ENCODE results near the gene KAZN.

The KAZN gene

GRCh38 chr1:14841951-14842350, 243.5 kb downstream of the KAZN start:
- DNase-seq = no peak

DNA sequence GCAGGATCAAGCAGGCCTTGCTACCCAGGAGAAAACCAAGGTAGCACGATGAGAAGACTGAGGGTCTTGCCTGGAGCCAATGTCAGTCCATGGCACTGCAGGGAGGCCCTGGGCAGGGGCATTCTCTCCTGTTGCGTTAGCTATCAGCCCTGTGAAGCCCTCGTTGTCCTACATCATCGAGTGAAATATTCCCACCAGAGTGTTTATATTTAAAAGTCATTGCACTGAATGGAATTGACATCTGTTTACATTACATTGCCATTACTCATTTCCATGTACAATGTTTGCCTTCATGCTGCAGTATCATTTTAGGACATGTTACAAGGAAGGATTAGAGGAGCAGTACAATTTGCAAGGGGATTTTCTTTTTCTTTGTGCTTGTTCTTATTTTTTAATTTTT, 243.9 kb downstream of the KAZN start:
- no peak for DNase-seq

- DNase-seq = no peak
These were observed 244.4 kb downstream of the KAZN start for GRCh38 chr1:14842891-14843290.

GRCh38 chr1:14843525-14843924, 245.0 kb downstream of the KAZN start:
- DNase-seq = no peak

DNA sequence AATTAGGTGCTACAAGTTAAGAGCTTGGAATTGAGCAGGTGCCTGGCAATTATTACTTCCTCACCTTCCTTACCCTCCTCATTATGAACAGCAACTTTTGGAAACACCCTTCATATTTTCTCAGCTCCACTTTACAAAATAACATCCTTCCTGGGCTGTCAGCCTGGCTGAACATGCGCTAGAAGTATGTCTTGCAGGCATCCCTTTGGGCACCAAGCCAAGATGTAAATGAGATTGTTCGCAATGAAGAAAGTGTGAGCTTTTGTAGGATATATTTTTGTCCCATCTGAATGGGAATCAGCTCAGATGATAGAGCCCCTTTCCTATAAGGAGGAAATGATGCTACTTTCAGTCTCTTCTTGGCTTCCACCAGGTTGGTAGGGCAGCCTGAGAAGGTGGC, 245.9 kb downstream of the KAZN start:
- DNase-seq = no peak

GRCh38 chr1:14844923-14845617, 246.6 kb downstream of the KAZN start:
- DNase-seq = no peak

DNA sequence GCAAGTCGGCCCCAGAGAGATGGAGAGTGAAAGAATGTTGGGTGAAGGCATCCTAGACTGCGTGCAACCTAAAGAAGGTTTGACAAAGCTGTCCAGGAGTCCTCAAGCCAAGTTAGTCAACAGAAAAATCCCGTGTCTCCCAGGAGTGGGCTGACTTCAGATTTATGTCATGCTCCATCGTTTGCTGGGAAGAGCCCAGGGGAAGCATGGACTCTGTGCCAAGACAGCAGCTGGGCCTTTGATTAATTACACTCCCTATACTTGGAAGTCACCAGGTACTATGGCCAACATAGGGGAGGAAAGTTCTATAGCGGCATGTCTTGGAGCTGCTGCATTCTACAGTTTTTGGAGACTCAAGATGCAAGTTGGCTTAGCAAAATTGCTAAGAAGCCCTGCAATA, 247.4 kb downstream of the KAZN start:
- no peak for DNase-seq

DNA sequence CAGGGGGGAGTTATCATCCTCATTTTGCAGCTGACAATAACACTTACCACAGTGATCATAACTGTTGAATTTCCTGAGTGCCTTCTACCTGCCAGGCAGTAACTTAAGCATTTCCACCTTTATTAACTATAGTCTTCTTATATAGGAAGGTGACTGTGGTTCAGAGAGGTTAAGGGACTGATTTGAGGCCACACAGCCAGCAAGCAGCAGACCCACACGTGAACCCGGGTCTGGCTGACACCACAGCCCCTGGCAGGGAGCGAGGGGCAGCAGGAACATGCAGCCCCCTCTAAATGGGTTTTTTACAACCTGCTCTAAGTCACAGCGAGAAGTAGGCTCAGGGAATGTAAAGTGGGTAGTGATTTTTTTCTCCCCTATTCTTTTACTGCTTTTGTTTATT, 248.2 kb downstream of the KAZN start:
- DNase-seq = no peak

DNA sequence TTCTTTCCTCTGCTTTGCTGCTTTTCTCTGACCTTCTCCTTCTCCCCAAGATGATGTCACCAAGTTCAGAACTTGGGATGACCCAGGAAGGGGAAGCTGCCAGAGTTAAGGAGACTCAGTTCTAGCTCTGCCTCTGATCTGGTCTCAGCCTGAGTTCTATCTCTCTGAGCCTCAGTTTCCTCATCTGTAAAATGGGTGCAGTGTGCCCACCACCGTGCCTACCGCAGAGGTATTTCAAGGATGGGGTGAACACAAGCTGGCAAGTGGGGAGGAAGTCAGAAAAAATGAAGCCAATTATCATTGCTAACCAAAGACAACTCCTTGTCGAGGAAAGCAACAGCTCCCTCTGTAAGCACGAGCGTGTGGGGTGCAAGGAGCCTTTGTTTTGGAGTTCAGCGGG, 249.7 kb downstream of the KAZN start:
- no peak for DNase-seq

GRCh38 chr1:14848625-14849024, 250.1 kb downstream of the KAZN start:
- no peak for DNase-seq

DNA sequence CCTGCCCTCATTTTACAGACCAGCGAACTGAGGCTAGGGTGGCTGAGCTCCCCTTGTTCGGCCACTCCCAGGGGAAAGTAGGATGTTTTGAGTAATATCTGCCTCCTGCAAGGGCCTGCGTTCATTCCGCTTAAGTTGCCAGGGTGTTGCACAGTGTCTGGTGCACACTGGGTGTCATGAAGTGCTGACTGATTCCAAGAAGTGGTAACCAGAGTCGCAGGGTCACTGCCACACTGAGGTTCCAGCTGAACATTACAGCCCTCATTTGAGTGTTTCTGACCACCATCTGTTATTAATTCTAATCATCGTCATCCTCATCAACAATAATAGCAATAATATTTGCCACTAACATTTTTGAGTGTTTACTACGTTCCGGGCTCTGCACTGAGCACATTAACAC, 250.6 kb downstream of the KAZN start:
- DNase-seq = no peak

DNA sequence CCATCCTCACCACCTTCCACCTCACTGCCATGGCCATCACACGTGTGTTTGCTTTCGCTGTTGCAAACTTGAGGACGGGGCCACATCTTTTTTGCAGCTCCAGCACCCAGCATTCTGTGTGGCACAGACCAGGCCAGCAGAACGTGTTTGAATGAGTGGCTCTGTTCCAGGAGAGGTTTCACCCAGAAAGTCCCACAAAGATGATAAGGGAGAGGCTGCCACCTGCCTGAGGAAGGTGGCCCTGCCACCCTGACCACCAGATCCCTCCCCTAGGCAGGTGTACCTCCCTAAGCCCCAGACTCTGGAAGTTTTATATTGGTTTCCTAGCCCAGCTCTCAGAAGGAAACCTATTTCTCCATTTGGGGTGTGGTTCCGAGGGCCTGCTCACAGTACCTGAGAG, 252.1 kb downstream of the KAZN start:
- no peak for DNase-seq

DNA sequence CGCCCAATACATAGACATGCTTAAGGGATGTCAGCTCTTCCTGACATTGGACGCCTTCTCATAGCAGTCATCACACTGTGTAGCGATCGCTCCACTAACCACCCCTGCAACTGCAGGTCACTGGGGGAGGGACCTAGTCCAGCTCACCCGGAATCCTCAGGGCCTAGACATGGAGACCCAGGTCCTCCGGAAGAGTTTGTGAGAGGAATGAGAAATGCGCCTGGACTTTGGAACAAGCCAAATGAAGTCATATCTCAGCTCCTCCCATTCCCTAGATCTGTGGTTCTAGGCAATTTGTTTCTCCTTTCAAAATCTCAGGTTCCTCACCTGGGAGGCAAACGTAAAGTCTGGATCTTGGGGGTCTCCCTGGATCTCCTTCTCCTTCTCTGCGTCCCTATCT, 253.3 kb downstream of the KAZN start:
- no peak for DNase-seq

DNA sequence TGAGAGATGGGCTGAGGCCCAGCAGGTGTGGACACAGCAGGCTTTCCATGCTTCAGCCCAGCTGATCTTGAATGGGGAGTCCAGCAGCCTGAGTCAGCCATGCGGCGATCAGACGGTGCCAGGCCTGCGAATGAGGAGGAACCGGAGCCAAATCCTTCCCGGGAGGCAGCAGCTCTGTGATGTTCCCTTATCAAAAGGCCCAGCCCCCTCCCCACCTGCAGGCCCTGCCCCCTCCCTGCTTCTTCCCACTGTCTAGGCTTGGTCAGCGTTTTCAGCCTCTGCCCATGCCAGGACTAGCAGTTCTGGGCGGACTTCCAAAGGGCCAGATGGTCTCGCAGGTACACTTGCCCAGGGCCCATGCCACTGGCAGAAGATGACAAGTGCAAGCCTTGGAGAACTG, 253.8 kb downstream of the KAZN start:
- DNase-seq = no peak

DNA sequence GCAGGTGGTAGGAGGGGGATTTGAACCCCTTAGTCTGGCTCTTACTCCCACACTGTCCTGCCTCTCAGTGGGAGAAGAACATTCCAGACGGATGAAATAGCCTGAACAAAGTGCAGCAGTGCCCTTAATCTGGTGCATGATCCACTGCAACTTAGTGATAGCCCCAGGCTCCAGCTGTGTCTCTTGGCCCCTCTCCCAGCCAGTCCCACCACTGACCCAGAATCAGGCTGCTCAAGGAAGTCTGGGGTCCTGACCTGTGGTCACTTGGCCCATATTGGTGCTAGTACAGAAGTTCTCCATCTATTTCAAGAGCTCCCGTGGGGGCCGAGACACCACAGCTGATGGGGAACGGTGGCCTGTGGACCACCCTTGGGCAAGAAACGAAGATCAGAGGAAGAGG, 255.0 kb downstream of the KAZN start:
- DNase-seq = no peak

- DNase-seq = no peak
These were observed 256.8 kb downstream of the KAZN start for GRCh38 chr1:14855268-14855667.

- DNase-seq = no peak
These were observed 257.3 kb downstream of the KAZN start for GRCh38 chr1:14855801-14856200.

DNA sequence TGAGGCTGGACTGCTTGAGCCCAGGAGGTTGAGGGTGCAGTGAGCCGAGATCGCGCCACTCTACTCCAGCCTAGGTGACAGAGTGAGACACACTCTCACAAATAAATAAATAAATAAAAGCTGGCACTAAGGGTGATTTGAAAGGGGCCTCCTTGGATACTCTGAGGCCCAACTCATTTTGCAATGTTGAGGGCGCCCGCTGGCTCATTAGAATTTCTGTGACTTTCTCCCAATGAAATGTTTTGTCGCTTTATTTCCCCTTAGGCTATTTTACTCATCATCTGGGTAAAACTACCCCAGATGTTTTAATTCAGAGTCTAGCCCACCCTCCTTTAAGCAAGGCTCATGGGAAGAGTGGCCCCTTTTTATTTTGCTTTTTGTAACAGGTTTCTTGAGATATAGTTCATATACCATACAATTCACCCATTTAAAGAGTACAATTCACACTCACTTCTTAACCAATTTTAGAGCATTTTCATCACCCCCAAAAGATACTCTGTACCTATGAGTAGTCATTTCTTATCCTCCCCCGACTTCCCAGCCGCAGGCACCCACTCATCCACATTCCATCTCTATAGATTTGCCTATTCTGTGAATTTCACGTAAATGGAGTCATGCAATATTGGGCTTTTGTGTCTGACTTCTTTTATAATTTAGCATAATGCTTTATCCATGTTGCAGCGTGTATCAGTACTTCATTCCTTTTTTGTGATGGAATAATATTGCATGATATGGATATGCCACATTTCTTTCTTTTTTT, 259.1 kb downstream of the KAZN start:
- DNase-seq = no peak

DNA sequence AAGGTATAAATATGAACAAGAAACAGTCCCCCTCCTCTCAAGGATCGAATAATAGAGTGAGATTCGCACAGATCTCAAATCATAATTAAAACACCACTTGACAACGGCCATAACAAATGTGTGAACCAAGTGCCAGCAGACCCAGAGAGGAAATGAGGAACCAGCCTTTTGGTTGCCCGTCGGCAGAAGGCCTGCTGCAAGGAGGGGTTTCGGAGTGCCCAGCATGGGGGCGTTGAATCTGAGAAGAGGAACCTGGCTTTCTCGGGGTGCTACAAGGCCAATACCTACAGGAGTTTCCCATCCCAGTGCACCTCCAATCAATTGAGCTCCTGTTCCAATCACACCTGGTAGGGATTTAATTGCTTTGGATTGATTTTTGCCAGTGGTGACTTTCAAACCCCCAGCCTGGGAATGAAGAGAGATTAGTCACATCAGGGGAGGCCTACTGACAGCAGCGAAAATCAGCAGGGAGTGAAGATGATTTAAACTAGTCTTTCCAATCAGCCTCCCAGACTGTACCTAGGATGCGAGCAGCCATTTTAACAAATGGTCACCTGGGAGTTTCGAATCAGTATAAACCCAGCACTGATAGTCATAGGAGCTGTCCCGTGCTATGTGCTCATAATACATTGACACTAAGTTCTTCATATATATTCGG, 263.8 kb downstream of the KAZN start:
- DNase-seq = no peak

DNA sequence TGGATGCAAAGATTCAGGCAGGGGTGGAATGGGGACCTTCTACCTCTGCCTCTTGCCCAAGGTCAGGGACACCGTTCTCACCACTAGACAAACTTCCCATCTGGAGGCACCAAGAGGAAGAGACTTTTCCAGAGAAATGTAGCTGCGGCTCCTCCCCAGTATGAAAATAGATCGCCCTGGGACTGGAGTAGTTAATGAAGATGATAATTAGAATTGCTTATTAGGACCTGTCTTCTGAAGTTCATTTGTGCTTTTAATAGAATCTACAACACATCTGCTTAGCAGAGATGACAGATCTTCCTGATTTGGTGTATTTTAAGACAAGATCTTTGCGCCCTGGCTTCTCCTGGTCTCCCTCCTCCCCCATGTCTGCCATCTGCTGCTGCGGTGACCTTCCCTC, 266.6 kb downstream of the KAZN start:
- no peak for DNase-seq

- no peak for DNase-seq
These were observed 268.6 kb downstream of the KAZN start for GRCh38 chr1:14866911-14867612.

DNA sequence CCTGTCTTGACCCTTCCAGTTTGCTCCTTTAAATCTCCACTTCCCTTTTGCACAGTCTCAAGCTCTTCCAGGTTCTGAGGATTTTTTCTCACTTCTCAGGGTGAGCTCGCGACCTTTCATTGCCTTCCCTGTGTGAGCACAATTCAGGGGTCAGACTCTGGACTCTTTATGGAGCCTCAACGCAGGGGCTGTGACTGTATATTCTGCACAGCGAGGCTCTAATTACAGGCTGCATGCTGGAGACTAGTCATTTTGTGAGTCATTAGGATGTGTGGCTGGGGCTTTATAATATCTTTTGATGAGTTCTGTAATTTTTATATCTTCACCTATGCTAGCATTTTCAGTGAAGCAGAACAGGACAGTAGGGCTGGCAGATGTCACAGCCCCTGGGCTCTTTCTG, 270.7 kb downstream of the KAZN start:
- DNase-seq = no peak

GRCh38 chr1:14871218-14871970, 272.9 kb downstream of the KAZN start:
- DNase-seq = no peak

All from T-helper 1 cell (primary cell).